GM21737 (cell line): Measurements from ENCODE around the gene RAB4A.
"Not testable (repeated sequence)": the region's sequence is repeated elsewhere in the genome, so short reads cannot be mapped to it uniquely, and the experiment has no call there.

Experiments
- ATAC-seq: cut with Tn5 transposase; IDR thresholded peaks from one replicate; pipeline ENCODE4 v1.9.1; 2021; ENCODE audit warnings: mild to moderate bottlenecking, moderate library complexity; ENCODE audit not compliant: unreplicated experiment

The RAB4A gene

DNA sequence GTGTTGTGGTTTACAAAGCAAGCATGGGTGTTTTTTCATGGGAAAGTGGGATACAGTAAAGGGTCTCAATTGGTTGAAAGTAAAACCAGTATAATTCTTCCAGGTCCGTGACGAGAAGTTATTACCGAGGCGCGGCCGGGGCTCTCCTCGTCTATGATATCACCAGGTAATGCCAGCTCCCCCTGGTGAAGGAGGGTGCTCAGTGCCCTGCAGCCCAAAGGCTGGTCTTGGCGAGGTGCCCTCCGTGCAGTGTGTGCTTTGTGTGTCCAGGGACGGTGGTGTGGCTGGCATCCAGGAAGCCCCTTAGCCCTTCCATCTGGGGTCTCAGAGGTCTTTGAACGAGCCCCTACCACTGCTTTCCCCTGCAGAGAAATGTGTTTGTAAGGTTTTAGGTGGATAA, 24.8 kb downstream of the RAB4A start:
- ATAC-seq = no peak

DNA sequence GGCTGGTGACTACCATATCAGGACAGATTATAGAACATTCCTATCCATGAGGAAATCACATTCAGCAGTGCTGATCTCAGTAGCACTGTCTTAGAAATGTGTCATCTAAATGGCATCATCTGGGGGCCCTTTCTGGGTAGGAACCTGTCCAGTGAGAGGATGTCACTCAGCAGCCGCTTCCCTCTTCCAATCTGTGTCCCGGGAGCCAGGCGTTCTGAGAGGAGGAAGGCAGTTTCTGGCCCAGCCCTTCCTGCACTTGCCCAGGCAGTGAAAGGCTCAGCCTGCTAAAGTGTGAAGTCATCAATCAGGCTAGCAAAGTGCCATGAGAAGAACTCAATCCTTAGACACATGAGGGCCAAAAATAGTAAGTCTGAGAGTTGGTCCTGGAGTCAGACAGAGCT, 25.6 kb downstream of the RAB4A start:
- no peak for ATAC-seq

DNA sequence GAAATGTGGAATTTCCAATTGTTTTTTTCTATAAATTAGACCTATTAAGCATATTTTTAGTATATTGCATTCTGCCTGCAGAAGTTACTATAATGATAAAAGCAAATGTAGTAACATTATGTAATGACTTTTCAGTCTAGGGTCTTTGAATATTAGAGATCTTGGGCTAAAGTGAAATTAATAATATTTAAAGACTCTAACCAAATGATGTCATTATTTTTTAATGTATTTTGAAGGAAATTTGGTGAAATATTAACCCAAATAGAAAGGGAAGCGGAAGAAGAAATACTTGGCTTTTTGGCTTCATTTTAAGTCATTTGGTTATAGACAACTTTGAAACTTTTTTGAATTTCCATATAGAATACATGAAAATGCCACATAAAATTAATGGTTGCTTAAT, 26.8 kb downstream of the RAB4A start:
- ATAC-seq = no peak

DNA sequence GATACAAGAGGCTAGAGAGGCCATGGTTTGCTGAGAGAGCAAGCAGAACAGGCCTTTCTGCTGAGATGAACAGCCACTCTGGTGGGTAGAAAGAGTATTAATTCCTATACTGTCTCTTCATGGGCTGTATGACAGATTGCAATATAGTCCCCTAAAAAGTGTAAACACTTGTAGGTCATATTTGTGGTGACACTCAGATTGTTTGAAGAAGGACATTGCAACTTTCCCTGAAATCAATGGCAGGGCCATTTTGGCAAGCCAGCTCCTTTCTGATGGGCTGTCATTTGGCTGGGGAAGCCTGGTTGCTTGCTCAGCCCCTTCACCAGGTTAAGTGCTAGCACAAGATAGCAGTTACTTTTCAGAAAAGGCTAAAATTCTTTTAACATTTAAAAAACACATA, 27.5 kb downstream of the RAB4A start:
- ATAC-seq = no peak

DNA sequence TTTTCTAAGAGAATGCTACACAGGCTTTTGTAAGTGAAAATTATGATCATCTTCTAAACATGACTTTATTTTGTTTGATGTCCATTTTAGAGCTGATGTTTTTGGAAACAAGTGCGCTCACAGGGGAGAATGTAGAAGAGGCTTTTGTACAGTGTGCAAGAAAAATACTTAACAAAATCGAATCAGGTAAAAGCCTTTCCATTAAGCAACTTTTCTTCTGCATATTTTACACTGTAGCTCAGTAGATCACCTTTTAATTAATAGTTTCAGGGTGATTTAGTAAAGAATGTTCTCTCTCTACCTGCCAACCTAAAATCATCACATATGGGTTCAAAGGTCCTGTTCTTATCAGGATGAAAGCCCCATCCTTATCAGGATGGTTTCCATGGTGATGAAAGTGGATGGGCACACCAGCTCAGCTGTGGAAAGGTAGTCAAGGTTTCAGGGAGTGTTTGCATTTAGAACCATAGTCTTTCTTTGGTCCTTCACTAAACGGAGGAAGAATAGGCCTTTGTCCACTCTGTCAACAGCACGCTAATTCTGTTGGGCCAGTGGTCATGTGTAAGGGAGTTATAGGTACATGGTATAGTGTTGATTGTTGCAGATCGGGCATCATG, 28.1 kb downstream of the RAB4A start:
- ATAC-seq = no peak

DNA sequence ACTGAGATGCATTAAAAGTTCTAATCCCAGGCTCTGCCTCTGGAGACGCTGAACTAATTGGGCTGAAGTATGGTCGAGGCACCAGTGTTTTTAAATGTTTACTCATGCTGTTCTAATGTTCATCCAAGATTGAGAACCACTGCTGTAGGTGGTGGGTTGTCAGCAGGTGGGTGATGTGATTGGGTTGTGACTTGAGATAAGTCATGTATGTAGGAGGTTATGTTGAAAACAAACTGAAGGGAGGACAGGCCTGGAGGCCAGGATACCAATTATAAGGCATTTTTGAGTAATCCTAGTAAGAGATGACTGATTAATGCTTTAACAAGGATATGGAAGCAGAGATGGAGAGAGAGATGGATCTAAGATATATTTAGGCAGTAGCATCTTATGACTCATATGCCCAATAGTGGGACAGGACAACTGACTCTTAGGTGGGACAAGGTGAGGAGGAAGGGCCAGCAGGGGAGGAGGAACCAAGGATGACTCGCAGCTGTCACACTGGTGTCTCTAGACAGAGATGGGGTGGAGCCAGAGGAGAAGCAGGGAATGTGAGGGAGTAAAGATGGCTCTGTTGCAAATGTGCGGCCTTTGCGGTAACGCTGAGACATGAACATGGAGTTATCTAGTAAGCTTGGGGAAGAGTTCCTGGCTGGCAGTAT, 29.3 kb downstream of the RAB4A start:
- no peak for ATAC-seq

DNA sequence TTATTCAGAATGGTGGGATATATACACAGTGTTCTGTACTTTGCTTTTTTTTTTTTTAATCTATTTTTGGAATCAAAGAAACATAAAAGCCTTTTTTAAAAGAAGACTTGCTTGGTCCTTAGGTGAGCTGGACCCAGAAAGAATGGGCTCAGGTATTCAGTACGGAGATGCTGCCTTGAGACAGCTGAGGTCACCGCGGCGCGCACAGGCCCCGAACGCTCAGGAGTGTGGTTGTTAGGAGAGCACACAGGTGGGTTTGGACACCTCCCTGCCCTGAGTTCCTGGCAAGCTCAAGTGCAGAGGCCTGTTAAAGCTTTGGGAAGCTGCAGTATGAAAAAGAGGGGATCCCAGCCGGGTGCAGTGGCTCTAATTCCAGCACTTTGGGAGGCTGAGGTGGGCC, 31.8 kb downstream of the RAB4A start:
- ATAC-seq = no peak

DNA sequence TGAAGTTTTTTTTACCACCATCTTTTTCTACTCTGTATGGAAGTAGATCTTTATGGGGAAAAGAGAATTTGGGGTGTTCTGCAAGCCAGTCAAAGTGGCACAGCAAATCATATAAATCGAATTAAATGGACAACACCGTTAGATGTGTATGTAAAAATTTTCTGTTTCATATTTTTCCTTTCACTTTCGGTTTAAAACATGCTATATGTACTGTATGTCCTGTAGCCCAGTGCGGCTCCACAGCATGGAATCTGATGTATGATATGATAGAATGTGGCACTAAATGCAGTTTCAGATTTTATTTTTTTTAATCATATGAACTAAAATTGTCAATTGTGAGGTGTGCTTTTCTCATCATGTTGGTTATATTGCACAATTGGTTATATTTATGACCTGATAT, 32.9 kb downstream of the RAB4A start:
- ATAC-seq = no peak

DNA sequence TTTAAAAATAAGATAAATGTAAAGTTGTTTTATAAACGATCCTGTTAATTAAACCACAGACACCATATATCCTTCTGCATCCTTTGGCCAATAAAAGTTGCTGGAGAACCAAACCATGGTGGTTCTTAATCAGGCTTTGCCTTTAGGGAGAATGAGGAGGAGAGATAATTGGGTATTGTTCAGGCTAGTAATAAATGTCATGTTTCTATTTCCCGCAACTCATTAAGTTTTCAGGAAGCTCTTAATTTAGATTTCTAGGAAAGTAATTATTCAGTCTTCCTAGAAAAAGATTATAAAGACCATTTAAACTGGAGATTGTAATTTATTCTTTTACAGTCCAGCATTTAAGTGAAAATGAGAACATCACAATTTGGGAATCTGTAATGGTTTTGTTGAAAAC, 34.5 kb downstream of the RAB4A start:
- ATAC-seq = no peak

DNA sequence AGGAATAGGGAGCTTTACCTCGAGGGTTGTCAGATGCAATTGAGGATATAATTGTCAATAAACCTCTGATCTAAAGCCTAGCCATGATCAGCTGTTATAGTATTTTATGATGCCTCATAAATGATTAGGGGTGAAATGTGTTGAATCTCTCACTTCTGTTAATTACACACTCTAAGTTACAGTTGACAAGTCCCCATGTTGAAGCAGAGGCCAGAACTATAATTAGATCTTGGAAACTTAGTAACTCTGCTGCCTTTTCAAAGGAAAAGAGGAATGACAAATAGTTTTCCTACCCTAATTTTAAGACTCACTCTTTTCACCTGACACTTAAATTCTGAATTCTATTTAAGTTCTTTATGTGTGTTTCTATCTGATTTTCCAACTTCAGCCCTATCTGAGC, 38.2 kb downstream of the RAB4A start:
- no peak for ATAC-seq

DNA sequence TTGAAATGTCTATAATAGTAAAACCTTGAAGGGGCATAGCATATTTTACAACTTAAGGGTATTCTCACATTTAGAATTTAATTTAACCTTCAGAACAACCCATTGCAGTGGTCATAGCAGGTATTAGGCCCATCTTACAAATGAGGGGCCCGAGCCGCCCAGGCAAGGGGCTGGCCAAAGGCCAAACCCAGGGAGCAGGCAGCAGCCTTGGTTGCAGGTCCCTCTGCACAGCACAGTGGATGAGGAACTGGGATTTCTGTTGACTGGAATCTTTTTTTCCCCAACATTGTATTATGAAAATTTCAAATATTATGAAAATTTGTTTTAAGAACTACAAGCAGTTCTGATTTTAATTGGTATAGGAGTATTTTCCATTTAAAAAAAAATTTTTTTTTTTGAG, 38.8 kb downstream of the RAB4A start:
- no peak for ATAC-seq

DNA sequence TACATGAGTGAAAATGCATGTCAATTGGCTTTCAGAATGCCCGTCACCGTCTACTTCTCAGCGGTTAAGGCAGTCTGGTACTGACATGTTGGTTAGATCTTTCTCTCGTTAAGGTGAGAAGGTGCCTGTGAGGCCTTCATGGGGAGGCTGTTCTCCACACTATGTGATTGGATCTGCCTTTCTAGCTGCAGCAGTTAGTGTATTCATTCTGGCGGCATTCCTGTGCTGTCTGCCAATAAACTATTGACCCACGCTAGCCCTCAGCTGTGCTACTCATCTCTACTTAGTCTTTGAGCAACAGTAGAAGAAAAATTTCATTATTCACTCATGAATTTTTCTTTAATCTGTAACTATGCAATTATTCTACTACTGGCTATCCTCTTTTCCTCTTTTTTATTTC, 39.9 kb downstream of the RAB4A start:
- no peak for ATAC-seq

DNA sequence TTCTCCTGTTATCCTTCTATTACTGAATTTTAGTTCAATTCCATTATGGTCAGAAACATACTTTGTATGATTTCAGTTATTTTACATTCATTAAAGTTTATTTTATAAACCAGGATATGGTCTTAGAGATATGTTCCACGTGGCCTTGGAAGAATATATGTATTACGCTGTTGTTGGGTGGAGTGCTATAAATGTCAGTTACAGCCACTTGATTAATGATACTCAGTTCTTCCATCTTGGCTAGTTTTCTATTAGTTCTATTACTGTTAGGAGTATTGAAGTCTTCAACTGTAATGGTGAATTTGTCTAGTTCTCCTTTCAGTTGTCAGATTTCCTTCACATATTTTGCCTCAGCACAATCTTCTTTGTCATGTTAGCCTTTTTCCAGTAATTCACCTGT, 45.3 kb downstream of the RAB4A start:
- no peak for ATAC-seq

DNA sequence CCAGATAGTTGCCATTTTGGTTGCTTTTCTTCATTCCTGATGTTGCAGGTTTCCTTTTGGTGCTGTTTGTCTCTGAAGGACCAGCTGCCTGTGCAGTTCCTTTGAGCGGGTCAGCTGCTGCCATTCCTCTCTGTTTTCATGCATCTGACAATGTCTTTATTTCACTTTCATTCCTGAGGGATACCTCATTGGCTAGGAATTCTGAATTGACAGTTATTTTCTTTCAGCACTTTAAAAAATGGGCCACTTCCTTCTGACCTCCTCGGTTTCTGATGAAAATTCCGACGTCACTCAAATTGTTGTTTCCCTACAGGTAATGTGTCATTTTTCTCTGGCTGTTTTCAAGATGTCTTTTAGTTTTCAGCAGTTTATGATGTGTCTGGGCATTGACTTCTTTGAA, 47.1 kb downstream of the RAB4A start:
- no peak for ATAC-seq

DNA sequence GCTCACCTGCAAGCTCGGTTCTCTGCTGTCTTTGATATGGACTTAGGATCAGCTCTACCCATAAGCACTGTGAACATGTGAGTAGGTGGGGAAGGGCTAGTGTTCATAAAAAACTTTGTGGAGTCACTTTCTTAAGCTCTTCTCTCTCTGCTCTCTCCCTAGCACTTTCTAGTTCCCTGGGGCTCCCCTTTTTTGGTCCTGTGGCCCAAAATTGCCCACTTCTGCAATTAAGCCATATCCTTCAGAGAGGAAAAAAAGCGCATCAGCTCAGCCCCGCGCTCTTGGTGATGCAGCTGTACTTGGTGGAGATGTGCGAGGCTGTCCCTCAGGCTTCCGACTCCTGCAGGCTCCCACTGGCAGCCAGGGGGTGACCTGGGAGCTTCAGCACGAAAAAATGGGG, 48.6 kb downstream of the RAB4A start:
- no peak for ATAC-seq

DNA sequence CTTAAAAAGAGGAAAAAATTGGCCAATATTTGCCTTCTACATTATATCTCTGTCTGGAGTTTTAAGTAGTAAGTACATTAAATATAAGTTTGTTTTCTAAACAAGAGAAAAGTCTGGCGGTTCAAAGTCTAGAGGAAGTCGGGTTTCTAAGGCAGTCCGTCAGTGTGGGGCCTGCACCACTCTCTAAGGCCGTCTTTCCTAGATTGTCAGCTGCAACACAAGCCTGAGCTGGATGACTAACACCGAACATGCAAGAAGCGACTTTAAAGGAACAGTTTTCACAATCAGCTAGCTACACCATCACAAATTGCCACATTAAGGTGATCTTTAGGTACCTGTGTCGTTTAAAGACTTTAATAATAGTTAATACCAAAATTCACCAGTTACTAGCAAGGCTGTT, 52.3 kb downstream of the RAB4A start:
- ATAC-seq = no peak

DNA sequence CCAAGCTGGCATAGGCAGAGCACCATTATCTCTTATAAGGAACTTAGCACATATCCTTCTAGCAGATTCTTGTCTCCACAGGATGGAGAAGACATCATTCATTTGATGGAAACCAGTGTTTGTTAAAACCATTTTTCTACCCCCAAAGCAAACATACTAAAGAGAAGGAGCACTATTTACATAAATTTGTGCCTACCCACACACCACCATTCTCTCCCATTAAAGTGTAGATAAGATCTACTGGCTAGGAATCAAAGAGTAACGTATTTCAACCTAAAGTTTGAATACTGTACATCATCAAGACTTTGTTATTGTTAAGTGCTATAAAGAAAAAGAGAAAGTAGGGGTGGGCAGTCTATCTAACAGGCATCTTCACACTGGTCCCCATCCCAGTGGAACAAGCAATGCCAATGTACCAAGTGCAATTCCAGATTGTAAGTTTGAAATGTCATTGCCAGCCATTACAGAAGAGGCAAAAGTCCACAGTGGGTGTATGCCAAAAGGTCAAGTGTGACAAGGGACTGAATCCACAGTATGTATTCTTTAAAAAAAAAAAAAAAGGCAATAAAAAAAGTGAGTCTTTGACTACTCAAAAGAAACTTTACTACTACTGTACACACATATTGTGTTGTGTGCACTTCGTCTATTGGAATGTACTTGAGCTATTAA, 53.1 kb downstream of the RAB4A start:
- no peak for ATAC-seq

DNA sequence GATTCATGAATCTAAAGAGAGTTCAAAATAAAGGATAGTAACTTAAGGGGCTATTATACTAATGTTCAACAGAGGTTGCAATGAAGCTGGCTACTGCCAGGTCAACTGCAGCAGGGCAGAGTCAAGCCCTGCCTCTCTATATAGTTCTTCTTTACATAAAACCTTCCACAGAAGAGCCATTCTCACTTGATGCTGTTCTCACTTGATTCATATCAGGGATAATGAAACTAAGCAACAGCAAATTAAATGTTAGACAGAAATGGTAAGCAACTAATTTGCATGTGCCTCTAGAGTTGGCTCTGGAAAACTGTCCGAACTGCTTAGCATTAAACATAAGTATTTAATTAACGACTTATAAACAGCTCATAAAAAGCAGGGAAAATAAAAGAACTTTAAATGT, 54.5 kb downstream of the RAB4A start:
- ATAC-seq = no peak

DNA sequence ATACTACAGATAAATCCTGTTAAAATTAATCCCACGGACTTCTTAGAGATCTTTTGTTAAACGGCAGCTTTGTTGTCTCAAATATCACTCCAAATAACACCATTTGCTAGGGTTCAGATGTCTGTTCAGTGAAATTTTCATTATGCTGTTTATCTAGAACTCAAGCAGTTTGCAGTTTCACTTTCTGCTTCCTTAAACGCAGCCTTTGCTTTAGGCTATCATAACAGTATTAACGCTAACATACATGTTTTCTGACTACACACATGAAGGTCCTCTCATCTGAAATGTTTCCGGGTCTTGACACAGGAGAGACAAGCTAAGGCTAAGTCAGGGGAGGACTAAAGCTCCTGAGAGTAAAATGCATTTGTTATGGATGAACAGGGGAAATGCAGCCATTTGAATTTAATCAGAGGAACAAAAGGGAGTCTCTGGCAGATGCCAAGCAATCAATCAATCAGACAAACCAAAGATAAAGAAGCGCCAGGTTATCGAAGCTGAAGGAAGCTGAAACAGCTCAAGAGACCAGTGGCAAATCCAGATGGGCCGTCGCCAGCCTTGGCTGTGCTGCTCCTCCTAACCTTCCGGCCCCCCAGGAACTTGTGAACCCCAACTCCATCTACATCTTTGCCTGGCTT, 55.1 kb downstream of the RAB4A start:
- no peak for ATAC-seq

DNA sequence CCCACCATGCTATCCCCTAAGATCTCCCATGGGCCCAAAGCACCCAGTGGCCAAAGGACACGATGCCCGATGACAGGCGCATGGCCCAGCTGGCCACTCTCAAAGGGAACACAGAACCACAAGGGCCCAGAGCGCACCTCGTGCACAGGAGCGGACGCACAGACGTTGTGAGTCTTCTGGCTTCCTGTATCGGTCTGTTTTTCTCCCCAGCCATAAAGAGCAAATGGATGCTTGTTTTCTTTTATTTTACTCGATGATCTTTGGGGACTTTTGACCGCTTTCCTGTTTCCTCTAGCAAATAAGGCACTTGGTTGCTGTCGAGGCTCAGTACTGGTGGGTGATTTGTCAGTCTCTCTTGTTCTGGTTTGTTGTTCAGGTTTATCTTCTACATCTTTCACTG, 55.7 kb downstream of the RAB4A start:
- no peak for ATAC-seq

DNA sequence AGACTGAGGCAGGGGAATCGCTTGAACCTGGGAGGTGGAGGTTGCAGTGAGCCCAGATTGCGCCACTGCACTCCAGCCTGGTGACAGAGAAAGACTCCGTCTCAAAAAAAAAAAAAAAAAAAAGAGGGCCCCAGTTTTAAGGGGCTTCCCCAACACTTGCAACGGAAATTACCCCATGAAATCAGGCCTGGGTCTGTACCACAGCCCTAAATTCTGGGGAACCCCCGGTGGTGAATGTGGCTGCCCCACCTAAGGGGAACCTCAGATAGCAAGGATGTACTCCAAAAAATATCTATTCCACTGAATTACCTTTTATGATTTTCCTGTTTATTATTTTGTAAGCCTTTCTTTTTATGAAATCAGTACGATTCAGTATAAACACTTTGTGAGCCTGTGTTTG, 56.9 kb downstream of the RAB4A start:
- not testable (repeated sequence) for ATAC-seq
